Measurements from ENCODE around the gene SLF2. TPM values are rescaled to one million over a fixed set of nuclear protein-coding genes. Genes with fewer than 3 reads are reported as not detected.

The SLF2 gene
- total and polyA plus RNA-seq, 2 donors from 2014 or later, result 6.7 to 29.6 TPM

DNA sequence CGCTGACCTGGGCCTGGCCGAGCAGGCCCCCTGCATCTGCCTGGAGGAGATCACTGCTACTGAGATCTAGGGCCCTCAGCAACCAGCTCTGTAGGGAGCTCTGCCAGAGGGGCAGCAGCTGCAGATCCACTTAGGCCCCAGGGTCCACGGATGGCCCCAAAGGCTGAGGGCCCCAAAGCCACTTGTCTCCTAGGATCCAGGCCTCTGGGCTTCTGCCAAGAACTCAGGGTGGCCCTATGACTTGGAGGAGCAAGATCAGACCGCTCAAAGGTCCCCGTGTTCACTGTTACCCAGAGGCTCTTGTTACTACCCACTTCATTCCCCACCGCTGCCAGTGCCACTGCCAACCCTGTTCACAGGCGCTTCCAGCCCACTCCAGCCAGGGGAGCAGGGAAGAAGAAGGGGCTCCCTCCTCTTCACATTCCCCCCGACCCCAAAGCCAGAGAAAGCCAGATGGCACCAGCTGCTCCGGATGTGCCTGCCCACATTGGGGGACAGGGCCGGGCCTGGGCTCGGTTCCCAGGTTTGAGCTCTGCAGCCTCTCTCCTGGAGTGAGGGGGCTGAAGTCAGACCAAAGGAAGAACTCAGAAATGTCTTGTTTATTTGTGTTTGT is 94.4 kb downstream of the SLF2 start:
- Histone ChIP-seq H3K4me3 (ENCODE audit: low read length in 3 of 3) (no peak overlapping the region), H3K4me1 (ENCODE audit: control insufficient read depth in 2 of 3, insufficient read depth in 2 of 3, low read depth in 1 of 3, low read length in 3 of 3) (peaks cover 0 to 5% (median 0%) of the 10 kb centered on the region in 3 donors), H3K36me3 (ENCODE audit: control insufficient read depth in 2 of 3, insufficient read depth in 3 of 3, low read length in 3 of 3) (peaks cover 0 to 25% (median 17%) of the 10 kb centered on the region in 3 donors), H3K9me3 (ENCODE audit: control insufficient read depth in 2 of 3, insufficient read depth in 1 of 3, low read length in 3 of 3) (no peaks in the 10 kb centered on the region), H3K9ac (ENCODE audit: low read length in 3 of 3) (peak overlapping the region in 1 of 3 donors; percentile 7), H3K27ac (ENCODE audit: low read depth in 2 of 2, low read length in 2 of 2) (no peak overlapping the region), H3K27me3 (ENCODE audit: control insufficient read depth, insufficient read depth, low read length) (no peaks in the 10 kb centered on the region)
- FAIRE-seq (no peak), DNase-seq (peak in 3 of 5 donors; percentile 29 to 81 (median 39))
- TF ChIP-seq, protein P1, sequence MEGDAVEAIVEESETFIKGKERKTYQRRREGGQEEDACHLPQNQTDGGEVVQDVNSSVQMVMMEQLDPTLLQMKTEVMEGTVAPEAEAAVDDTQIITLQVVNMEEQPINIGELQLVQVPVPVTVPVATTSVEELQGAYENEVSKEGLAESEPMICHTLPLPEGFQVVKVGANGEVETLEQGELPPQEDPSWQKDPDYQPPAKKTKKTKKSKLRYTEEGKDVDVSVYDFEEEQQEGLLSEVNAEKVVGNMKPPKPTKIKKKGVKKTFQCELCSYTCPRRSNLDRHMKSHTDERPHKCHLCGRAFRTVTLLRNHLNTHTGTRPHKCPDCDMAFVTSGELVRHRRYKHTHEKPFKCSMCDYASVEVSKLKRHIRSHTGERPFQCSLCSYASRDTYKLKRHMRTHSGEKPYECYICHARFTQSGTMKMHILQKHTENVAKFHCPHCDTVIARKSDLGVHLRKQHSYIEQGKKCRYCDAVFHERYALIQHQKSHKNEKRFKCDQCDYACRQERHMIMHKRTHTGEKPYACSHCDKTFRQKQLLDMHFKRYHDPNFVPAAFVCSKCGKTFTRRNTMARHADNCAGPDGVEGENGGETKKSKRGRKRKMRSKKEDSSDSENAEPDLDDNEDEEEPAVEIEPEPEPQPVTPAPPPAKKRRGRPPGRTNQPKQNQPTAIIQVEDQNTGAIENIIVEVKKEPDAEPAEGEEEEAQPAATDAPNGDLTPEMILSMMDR (IDR thresholded peaks at IDR 0.05; ENCODE audit: borderline replicate concordance, extremely low read depth, insufficient read depth), result no peak
- intact Hi-C loops (cut with DNase I), result no loop called here

DNA sequence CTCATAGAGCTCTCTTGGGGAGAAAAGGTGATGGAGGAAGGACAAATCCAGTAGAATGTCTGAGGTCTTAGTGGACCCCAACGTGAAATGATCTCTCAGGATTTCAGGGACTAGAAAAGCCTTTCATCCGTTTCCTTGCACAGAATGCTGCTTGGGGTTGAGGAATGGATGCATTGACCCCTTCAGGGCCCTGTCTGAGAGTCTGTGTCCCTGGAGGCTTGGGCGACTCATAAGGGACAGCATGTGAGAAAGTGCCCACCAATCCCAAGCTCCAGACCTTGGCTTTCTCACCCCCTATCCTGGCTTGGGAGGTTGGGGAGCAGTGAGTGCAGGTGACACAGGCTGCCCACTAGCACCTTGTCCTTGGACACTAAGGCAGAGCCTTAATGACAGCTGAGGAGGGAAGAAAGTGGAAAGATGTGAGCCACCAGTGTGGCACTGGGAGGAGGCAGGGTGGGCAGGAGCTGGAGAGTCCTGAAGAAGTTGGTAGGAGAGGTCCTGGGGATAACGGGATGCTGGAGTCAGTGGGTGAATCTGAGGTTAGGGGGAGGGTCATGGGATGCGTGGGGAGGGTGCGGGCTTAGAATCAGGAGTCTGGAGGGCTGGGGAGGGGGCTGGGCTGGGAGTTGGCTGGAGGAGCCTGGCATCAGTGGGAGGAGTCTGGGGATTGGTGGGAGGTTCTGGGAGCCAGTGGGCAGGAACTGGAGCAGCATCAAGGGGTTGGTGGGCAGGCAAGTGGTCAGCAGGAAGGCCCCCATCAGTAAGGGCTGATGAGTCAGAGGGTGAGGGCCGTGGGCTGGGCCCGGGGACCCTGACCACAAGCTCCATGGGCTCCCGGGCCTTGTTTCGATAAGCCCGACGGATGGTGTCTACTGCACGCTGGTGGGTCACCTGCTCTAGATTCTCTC is 95.4 kb downstream of the SLF2 start:
- intact Hi-C loops (cut with DNase I), result no loop called here
- H3K9me3 ChIP-seq (ENCODE audit: control insufficient read depth in 2 of 3, insufficient read depth in 1 of 3, low read length in 3 of 3), result no peaks in the 10 kb centered on the region
- peaks cover 0 to 18% (median 13%) of the 10 kb centered on the region in 3 donors for H3K36me3 ChIP-seq (ENCODE audit: control insufficient read depth in 2 of 3, insufficient read depth in 3 of 3, low read length in 3 of 3)
- DNase-seq (no peak), FAIRE-seq (no peak)
- H3K27me3 ChIP-seq (ENCODE audit: control insufficient read depth, insufficient read depth, low read length), result no peaks in the 10 kb centered on the region
- no peak overlapping the region for H3K27ac ChIP-seq (ENCODE audit: low read depth in 2 of 2, low read length in 2 of 2)
- TF ChIP-seq, protein P1 (IDR thresholded peaks at IDR 0.05; ENCODE audit: borderline replicate concordance, extremely low read depth, insufficient read depth), result no peak
- H3K9ac ChIP-seq (ENCODE audit: low read length in 3 of 3), result peak overlapping the region in 1 of 3 donors; percentile 46
- H3K4me3 ChIP-seq (ENCODE audit: low read length in 3 of 3), result no peak overlapping the region
- peaks cover 0 to 10% (median 0%) of the 10 kb centered on the region in 3 donors for H3K4me1 ChIP-seq (ENCODE audit: control insufficient read depth in 2 of 3, insufficient read depth in 2 of 3, low read depth in 1 of 3, low read length in 3 of 3)

DNA sequence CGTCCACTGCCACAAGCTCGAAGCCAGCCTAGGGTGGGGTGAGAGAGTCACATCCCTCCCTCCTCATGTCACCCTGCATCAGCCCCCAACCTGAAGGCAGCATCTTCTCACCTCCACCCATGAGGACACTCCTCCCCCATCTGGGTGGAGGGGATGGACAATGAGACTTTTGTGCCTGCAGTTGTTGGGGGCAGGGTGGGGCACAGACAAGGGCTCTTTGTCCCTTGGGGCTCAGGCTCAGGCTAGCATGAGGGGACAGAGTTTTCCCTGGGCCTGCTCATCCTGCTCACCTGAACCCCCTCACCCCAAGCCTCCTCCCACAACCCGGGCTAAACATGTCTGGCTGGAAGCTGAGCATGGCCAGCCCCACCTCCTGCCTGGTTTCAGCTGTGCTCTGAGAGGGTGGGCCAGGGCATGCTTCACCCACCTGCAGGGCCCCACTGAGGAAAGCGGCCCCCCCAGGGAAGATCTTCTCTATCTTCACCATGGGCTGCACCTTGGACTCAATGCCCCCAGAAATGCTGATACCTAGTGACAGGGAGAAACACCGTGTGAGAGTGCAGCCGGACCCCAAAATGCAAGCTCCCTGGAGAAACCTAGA is 96.2 kb downstream of the SLF2 start:
- Histone ChIP-seq H3K27ac (ENCODE audit: low read depth in 2 of 2, low read length in 2 of 2) (no peak overlapping the region), H3K9ac (ENCODE audit: low read length in 3 of 3) (no peak overlapping the region), H3K4me3 (ENCODE audit: low read length in 3 of 3) (no peak overlapping the region), H3K4me1 (ENCODE audit: control insufficient read depth in 2 of 3, insufficient read depth in 2 of 3, low read depth in 1 of 3, low read length in 3 of 3) (peaks cover 0 to 13% (median 0%) of the 10 kb centered on the region in 3 donors), H3K27me3 (ENCODE audit: control insufficient read depth, insufficient read depth, low read length) (no peaks in the 10 kb centered on the region), H3K9me3 (ENCODE audit: control insufficient read depth in 2 of 3, insufficient read depth in 1 of 3, low read length in 3 of 3) (no peaks in the 10 kb centered on the region), H3K36me3 (ENCODE audit: control insufficient read depth in 2 of 3, insufficient read depth in 3 of 3, low read length in 3 of 3) (peaks cover 0 to 14% (median 9%) of the 10 kb centered on the region in 3 donors)
- intact Hi-C loops (cut with DNase I), result no loop called here
- FAIRE-seq, result no peak
- DNase-seq, result no peak
- TF ChIP-seq, protein P1 (IDR thresholded peaks at IDR 0.05; ENCODE audit: borderline replicate concordance, extremely low read depth, insufficient read depth), result no peak

All from kidney (tissue), 14 donors.